ENCODE data around the gene DPPA2. TPM values are rescaled to one million over a fixed set of nuclear protein-coding genes. Genes with fewer than 3 reads are reported as not detected.

Gene DPPA2
- total and polyA plus RNA-seq, 12 donors: not detected

DNA sequence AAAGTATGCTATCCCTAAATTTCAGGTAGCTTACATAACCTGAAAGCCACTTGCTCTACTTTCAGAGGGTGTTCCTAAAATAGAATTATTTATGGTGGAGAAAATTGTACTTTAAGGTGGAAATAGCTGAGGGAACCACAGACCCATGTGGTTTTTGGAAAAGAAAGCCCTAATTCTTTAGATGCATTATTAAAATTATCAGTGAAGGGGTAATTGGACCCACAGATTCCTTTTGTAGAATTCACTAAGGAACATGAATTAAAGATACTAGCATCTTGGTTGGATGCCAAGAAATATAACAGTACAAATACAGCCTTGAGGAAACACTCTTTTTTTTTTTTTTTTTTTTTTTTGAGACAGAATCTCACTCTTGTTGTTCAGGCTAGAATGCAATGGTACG lies 37.8 kb downstream of the DPPA2 start:
- WGBS, 4 donors: 56 to 92% (median 80%) methylated on average over 1 of the region's 1 CpG
- H3K9me3 ChIP-seq (replicated peaks in 1 of 3): no peaks in the 10 kb centered on the region
- TF ChIP-seq POLR2A (IDR thresholded peaks at IDR 0.05): no peak
- TF ChIP-seq, protein P1, sequence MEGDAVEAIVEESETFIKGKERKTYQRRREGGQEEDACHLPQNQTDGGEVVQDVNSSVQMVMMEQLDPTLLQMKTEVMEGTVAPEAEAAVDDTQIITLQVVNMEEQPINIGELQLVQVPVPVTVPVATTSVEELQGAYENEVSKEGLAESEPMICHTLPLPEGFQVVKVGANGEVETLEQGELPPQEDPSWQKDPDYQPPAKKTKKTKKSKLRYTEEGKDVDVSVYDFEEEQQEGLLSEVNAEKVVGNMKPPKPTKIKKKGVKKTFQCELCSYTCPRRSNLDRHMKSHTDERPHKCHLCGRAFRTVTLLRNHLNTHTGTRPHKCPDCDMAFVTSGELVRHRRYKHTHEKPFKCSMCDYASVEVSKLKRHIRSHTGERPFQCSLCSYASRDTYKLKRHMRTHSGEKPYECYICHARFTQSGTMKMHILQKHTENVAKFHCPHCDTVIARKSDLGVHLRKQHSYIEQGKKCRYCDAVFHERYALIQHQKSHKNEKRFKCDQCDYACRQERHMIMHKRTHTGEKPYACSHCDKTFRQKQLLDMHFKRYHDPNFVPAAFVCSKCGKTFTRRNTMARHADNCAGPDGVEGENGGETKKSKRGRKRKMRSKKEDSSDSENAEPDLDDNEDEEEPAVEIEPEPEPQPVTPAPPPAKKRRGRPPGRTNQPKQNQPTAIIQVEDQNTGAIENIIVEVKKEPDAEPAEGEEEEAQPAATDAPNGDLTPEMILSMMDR (IDR thresholded peaks at IDR 0.05): no peak
- H3K27me3 ChIP-seq: no peaks in the 10 kb centered on the region
- no peaks in the 10 kb centered on the region for H3K36me3 ChIP-seq (replicated peaks in 1 of 2)
- H3K27ac ChIP-seq: no peak overlapping the region
- H3K4me3 ChIP-seq: no peak overlapping the region
- H3K4me1 ChIP-seq (replicated peaks in 1 of 2): no peaks in the 10 kb centered on the region
- intact Hi-C loops (cut with DNase I): loop anchor here in 1 of 2 donors (10.0 kb wide), 1 partner anchor 1036 kb away; no protein-coding TSS in a partner anchor
- no peak for DNase-seq

DNA sequence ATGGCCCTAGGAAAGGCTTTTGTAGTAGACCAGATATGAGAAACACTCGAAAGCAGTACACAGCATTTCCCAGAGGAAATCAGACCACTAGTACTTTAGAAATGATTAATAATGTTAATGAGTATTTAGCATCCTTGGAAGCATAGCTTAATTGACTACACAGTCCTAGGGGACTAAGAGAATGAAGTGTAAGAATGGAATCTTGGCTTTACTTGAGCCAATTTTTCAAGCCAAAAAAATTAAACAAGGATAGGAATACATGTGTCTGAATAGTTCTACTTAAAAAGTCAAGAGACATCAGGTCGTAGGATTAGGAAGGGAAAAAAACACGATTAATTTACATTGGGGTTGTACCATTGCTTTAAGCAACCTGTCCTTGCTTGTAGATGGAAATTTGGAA lies 38.2 kb downstream of the DPPA2 start:
- no peak overlapping the region for H3K4me3 ChIP-seq
- H3K27ac ChIP-seq: no peak overlapping the region
- no peaks in the 10 kb centered on the region for H3K27me3 ChIP-seq
- H3K36me3 ChIP-seq (replicated peaks in 1 of 2): no peaks in the 10 kb centered on the region
- intact Hi-C loops (cut with DNase I): loop anchor here in 1 of 2 donors (10.0 kb wide), 1 partner anchor 1037 kb away; no protein-coding TSS in a partner anchor
- TF ChIP-seq, protein P1 (IDR thresholded peaks at IDR 0.05): no peak
- TF ChIP-seq POLR2A (IDR thresholded peaks at IDR 0.05): no peak
- DNase-seq: no peak
- no peaks in the 10 kb centered on the region for H3K9me3 ChIP-seq (replicated peaks in 1 of 3)
- H3K4me1 ChIP-seq (replicated peaks in 1 of 2): no peaks in the 10 kb centered on the region
- WGBS, 4 donors: 38 to 58% (median 51%) methylated on average over 3 of the region's 3 CpGs

DNA sequence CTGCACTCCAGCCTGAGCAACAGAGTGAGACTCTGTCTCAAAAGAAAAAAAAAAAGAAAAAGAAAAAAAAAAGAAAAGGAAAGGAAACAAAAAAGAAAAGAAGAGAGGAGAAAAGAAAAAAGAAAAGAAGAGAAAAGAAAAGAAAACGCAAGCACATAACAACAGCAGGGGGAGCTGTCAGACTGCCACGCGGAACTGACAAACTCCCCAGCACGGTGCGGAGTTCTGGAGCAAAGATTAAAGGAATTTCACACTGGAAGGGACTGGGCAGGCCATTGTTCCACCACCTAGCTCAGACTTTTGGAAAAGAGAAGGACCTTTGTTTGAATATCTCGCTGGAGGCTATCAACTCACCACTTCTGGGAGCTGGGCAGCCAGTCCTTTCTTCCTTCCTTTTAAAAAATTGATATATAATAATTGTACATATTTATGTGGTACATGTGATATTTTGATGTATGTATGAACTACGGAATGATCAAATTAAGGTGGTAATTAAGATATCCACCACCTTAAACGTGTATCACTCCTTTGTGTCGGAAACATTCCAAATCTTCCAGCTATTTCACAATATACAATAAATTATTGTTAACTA lies 40.5 kb downstream of the DPPA2 start:
- TF ChIP-seq, protein P1 (IDR thresholded peaks at IDR 0.05): peak; percentile 10 to 56 (median 53)
- no peak for TF ChIP-seq POLR2A (IDR thresholded peaks at IDR 0.05)
- H3K36me3 ChIP-seq (replicated peaks in 1 of 2): no peaks in the 10 kb centered on the region
- no peak overlapping the region for H3K27ac ChIP-seq
- no peaks in the 10 kb centered on the region for H3K27me3 ChIP-seq
- H3K4me3 ChIP-seq: no peak overlapping the region
- peak in 6 of 7 donors; percentile 21 to 61 (median 31) for DNase-seq
- 21 to 24% (median 23%) methylated on average over 9 of the region's 9 CpGs for WGBS, 4 donors
- no peaks in the 10 kb centered on the region for H3K4me1 ChIP-seq (replicated peaks in 1 of 2)
- intact Hi-C loops (cut with DNase I): loop anchor here in 1 of 2 donors (10.0 kb wide), 1 partner anchor 1039 kb away; no protein-coding TSS in a partner anchor
- no peaks in the 10 kb centered on the region for H3K9me3 ChIP-seq (replicated peaks in 1 of 3)

GRCh38 chr3:109270779-109271178 lies 45.5 kb downstream of the DPPA2 start:
- 85 to 99% (median 94%) methylated on average over 7 of the region's 7 CpGs for WGBS, 4 donors

More at GRCh38 chr3:109270779-109271178, 45.5 kb downstream of the DPPA2 start:
- no peak overlapping the region for H3K4me3 ChIP-seq
- H3K36me3 ChIP-seq (replicated peaks in 1 of 2): no peaks in the 10 kb centered on the region
- DNase-seq: no peak
- no peaks in the 10 kb centered on the region for H3K4me1 ChIP-seq (replicated peaks in 1 of 2)
- no peak for TF ChIP-seq POLR2A (IDR thresholded peaks at IDR 0.05)
- TF ChIP-seq, protein P1 (IDR thresholded peaks at IDR 0.05): no peak
- intact Hi-C loops (cut with DNase I): loop anchor here in 1 of 2 donors (10.0 kb wide), 1 partner anchor 1044 kb away; no protein-coding TSS in a partner anchor
- H3K27ac ChIP-seq: no peak overlapping the region
- H3K27me3 ChIP-seq: no peaks in the 10 kb centered on the region
- H3K9me3 ChIP-seq (replicated peaks in 1 of 3): peaks cover 0 to 5% (median 0%) of the 10 kb centered on the region in 3 donors
